ENCODE results near the gene MYBPH. TPM values are rescaled to one million over a fixed set of nuclear protein-coding genes. Genes with fewer than 3 reads are reported as not detected.

The MYBPH gene
- total and polyA plus RNA-seq, 10 of the 15 experiments (the other 5 are each of a cell fraction or from before 2014, with no cell fraction given): 0.06 to 0.10 TPM; not detected in 8

DNA sequence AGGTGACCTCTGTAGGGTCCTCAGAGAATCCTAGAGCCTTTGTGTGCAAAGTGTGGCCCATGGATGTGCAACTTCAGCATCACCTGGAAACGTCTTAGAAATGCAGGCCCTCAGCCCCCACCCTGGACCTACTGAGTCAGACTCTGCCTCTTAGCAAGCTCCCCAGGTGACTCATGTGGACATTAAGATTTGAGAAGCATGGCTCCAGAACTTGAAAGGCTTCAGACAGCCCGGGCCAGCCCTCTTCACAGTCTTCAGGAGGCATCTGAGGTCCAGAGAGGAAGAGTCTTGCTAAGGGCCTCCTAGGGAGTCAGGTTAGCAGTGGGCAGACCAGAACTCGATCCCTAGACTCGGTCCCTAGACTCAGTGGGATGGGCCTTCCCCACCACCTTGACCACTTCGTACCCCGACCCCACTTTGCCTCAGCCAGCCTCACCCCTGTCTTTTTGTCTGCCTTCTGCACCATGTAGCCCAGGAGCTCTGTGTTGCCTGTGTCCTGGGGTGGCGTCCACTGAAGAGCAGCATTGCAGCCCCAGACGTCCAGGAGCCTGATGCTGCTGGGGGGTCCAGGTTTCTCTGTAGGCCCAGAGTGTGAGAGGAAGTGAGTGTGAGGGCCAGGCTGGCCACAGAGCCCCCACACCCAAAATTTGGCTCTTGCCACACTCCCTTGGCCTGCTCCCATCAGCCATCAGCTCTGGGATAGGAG is 4.8 kb downstream of the MYBPH start:
- Histone ChIP-seq H3K27me3 (replicated peaks in 1 of 2; ENCODE audit: control insufficient read depth in 2 of 2, insufficient read depth in 2 of 2, low read length in 1 of 2) (no peaks in the 10 kb centered on the region; a peak in 2 of 4 replicates), H3K4me3 (no peak overlapping the region), H3K9ac (ENCODE audit: control insufficient read depth, insufficient read depth, low read length) (no peak overlapping the region), H4K20me1 (ENCODE audit: control insufficient read depth, insufficient read depth) (no peaks in the 10 kb centered on the region), H3K27ac (ENCODE audit: control insufficient read depth, insufficient read depth) (no peak overlapping the region), H3K4me1 (ENCODE audit: control insufficient read depth, insufficient read depth, low read length) (peaks cover 4% of the 10 kb centered on the region; the same call in 1 of the 2 replicates), H3K9me3 (replicated peaks; ENCODE audit: control insufficient read depth, insufficient read depth, low read length) (no peaks in the 10 kb centered on the region), H3K36me3 (ENCODE audit: control insufficient read depth in 2 of 2, insufficient read depth in 2 of 2, low read length in 1 of 2) (no peaks in the 10 kb centered on the region), H2AFZ (ENCODE audit: control insufficient read depth, low read depth, low read length) (no peak overlapping the region), H3K4me2 (ENCODE audit: control insufficient read depth, insufficient read depth) (no peak overlapping the region), H3K79me2 (ENCODE audit: control insufficient read depth, insufficient read depth, low read length) (no peaks in the 10 kb centered on the region)
- in situ Hi-C loops (cut with MboI) (no loop called here), intact Hi-C loops (cut with micrococcal nuclease; ENCODE audit: unreplicated experiment) (loop anchor here (5.0 kb wide), 2 partner anchors 53 to 97 kb away; no protein-coding TSS in a partner anchor)
- POLR2A ChIA-PET: no interaction called here
- RAD21 ChIA-PET (ENCODE audit: unreplicated experiment): interaction anchor here (3.1 to 4.5 kb wide), 3 partner anchors 45 to 131 kb away, joined by 13 to 35 read pairs (median 17); no protein-coding TSS in a partner anchor
- WGBS (ENCODE audit: insufficient coverage, insufficient replicate concordance, low lambda C conversion rate, missing lambda C conversion rate): 2% methylated on average over 8 of the region's 8 CpGs
- CTCF ChIA-PET: interaction anchor here (1.0 to 8.0 kb wide), 9 partner anchors 8 to 143 kb away, joined by 3 to 114 read pairs (median 15); no protein-coding TSS in a partner anchor
- no peak for FAIRE-seq
- SMC1A ChIA-PET (ENCODE audit: uncharacterized antibody, unreplicated experiment): interaction anchor here (0.9 to 3.6 kb wide), 3 partner anchors 45 to 131 kb away, joined by 4 to 24 read pairs (median 6); no protein-coding TSS in a partner anchor
- TF ChIP-seq EGR1 (IDR thresholded peaks at IDR 0.05; ENCODE audit: borderline replicate concordance in 1 of 2, low read depth in 2 of 2, low read length in 2 of 2) (no peak), BACH1 (IDR thresholded peaks at IDR 0.05; ENCODE audit: borderline replicate concordance) (no peak), ETV6 (conservative IDR thresholded peaks at IDR 0.05 in 1 of 2, IDR thresholded peaks at IDR 0.05 in 1 of 2; ENCODE audit: borderline replicate concordance in 1 of 2, low read depth in 1 of 2) (no peak), BRCA1 (IDR thresholded peaks at IDR 0.05; ENCODE audit: low read depth, low read length) (no peak), ZNF217 (IDR thresholded peaks at IDR 0.05) (no peak), MYC (IDR thresholded peaks at IDR 0.05; ENCODE audit: insufficient read depth, insufficient read length, insufficient replicate concordance, low read length, severe bottlenecking) (no peak), FOXK2 (IDR thresholded peaks at IDR 0.05) (no peak), BCL11A (IDR thresholded peaks at IDR 0.05; ENCODE audit: low read depth, low read length) (no peak)
- TF ChIP-seq, protein P1, sequence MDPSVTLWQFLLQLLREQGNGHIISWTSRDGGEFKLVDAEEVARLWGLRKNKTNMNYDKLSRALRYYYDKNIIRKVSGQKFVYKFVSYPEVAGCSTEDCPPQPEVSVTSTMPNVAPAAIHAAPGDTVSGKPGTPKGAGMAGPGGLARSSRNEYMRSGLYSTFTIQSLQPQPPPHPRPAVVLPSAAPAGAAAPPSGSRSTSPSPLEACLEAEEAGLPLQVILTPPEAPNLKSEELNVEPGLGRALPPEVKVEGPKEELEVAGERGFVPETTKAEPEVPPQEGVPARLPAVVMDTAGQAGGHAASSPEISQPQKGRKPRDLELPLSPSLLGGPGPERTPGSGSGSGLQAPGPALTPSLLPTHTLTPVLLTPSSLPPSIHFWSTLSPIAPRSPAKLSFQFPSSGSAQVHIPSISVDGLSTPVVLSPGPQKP (IDR thresholded peaks at IDR 0.05; ENCODE audit: low read depth, low read length): no peak
- TF ChIP-seq, protein P2, sequence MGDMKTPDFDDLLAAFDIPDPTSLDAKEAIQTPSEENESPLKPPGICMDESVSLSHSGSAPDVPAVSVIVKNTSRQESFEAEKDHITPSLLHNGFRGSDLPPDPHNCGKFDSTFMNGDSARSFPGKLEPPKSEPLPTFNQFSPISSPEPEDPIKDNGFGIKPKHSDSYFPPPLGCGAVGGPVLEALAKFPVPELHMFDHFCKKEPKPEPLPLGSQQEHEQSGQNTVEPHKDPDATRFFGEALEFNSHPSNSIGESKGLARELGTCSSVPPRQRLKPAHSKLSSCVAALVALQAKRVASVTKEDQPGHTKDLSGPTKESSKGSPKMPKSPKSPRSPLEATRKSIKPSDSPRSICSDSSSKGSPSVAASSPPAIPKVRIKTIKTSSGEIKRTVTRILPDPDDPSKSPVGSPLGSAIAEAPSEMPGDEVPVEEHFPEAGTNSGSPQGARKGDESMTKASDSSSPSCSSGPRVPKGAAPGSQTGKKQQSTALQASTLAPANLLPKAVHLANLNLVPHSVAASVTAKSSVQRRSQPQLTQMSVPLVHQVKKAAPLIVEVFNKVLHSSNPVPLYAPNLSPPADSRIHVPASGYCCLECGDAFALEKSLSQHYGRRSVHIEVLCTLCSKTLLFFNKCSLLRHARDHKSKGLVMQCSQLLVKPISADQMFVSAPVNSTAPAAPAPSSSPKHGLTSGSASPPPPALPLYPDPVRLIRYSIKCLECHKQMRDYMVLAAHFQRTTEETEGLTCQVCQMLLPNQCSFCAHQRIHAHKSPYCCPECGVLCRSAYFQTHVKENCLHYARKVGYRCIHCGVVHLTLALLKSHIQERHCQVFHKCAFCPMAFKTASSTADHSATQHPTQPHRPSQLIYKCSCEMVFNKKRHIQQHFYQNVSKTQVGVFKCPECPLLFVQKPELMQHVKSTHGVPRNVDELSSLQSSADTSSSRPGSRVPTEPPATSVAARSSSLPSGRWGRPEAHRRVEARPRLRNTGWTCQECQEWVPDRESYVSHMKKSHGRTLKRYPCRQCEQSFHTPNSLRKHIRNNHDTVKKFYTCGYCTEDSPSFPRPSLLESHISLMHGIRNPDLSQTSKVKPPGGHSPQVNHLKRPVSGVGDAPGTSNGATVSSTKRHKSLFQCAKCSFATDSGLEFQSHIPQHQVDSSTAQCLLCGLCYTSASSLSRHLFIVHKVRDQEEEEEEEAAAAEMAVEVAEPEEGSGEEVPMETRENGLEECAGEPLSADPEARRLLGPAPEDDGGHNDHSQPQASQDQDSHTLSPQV (IDR thresholded peaks at IDR 0.05): no peak
- TF ChIP-seq, protein P3, sequence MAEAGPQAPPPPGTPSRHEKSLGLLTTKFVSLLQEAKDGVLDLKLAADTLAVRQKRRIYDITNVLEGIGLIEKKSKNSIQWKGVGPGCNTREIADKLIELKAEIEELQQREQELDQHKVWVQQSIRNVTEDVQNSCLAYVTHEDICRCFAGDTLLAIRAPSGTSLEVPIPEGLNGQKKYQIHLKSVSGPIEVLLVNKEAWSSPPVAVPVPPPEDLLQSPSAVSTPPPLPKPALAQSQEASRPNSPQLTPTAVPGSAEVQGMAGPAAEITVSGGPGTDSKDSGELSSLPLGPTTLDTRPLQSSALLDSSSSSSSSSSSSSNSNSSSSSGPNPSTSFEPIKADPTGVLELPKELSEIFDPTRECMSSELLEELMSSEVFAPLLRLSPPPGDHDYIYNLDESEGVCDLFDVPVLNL (IDR thresholded peaks at IDR 0.05; ENCODE audit: low read depth, low read length): no peak
- ATAC-seq: no peak
- no TSS peak for BruUV-seq (replicated peaks)
- DNase-seq (ENCODE audit: low read depth, low spot score): no peak
